H9 (cell line): ENCODE results near the gene NHERF2. TPM values are rescaled to one million over a fixed set of nuclear protein-coding genes. Genes with fewer than 3 reads are reported as not detected.

Source experiments
- DNase-seq: peaks from one replicate; pipeline ENCODE4 v3.0.0-alpha.2; 2017
- H2AFZ ChIP-seq: one replicate; pipeline ENCODE4 v1.6.1; 2013; ENCODE audit warnings: mild to moderate bottlenecking, low read length, control low read depth, moderate library complexity
- H2AK5ac ChIP-seq: 2 replicates; pipeline ENCODE4 v1.6.1; 2013; ENCODE audit warnings: low read length, control low read depth, mixed read lengths; ENCODE audit not compliant: insufficient read length
- H2BK120ac ChIP-seq: one replicate; pipeline ENCODE4 v1.6.1; 2013; ENCODE audit warnings: low read depth, mild to moderate bottlenecking, low read length, control low read depth, inconsistent platforms; ENCODE audit not compliant: poor library complexity, severe bottlenecking
- H2BK12ac ChIP-seq: 2 replicates; pipeline ENCODE4 v1.6.1; 2013; ENCODE audit warnings: low read length, control low read depth, mixed read lengths, low read depth; ENCODE audit not compliant: insufficient read length
- H2BK15ac ChIP-seq: 2 replicates; pipeline ENCODE4 v1.6.1; 2013; ENCODE audit warnings: low read depth, low read length, control low read depth
- H2BK20ac ChIP-seq: one replicate; pipeline ENCODE4 v1.6.1; 2013; ENCODE audit warnings: low read depth, mild to moderate bottlenecking, low read length, control low read depth, inconsistent platforms; ENCODE audit not compliant: poor library complexity, severe bottlenecking
- H2BK5ac ChIP-seq: 2 replicates; pipeline ENCODE4 v1.6.1; 2013; ENCODE audit warnings: low read length, control low read depth, mixed read lengths; ENCODE audit not compliant: insufficient read length
- H3K14ac ChIP-seq: 2 replicates; pipeline ENCODE4 v1.6.1; 2013; ENCODE audit warnings: low read length, control low read depth; ENCODE audit not compliant: insufficient read depth
- H3K18ac ChIP-seq: 2 replicates; pipeline ENCODE4 v1.6.1; 2013; ENCODE audit warnings: low read depth, mild to moderate bottlenecking, mixed read lengths, low read length, control low read depth; ENCODE audit not compliant: insufficient read length
- H3K23ac ChIP-seq: 2 replicates; pipeline ENCODE4 v1.6.1; 2013; ENCODE audit warnings: low read length, control low read depth, mixed read lengths, low read depth; ENCODE audit not compliant: insufficient read length
- H3K23me2 ChIP-seq: 2 replicates; pipeline ENCODE4 v1.6.1; 2013; ENCODE audit warnings: low read depth, mild to moderate bottlenecking, mixed read lengths, low read length, control low read depth; ENCODE audit not compliant: insufficient read length, poor library complexity, severe bottlenecking
- H3K27ac ChIP-seq: 2 replicates; pipeline ENCODE4 v1.5.1; 2013; ENCODE audit warnings: low read length, control low read depth, mixed read lengths, low read depth; ENCODE audit not compliant: insufficient read length
- H3K27me3 ChIP-seq: 2 replicates; pipeline ENCODE4 v1.6.1; 2013; ENCODE audit warnings: low read length, control low read depth, inconsistent platforms; ENCODE audit not compliant: insufficient read depth
- H3K4ac ChIP-seq: 2 replicates; pipeline ENCODE4 v1.6.1; 2013; ENCODE audit warnings: low read depth, mild to moderate bottlenecking, control low read depth, inconsistent platforms, low read length, moderate library complexity
- H3K4me1 ChIP-seq: 2 replicates; pipeline ENCODE4 v1.6.1; 2013; ENCODE audit warnings: low read length, control low read depth, inconsistent platforms; ENCODE audit not compliant: insufficient read depth
- H3K4me2 ChIP-seq: 2 replicates; pipeline ENCODE4 v1.6.1; 2013; ENCODE audit warnings: low read length, control low read depth, mixed read lengths; ENCODE audit not compliant: insufficient read length, insufficient read depth
- H3K56ac ChIP-seq: 2 replicates; pipeline ENCODE4 v1.6.1; 2013; ENCODE audit warnings: low read depth, mild to moderate bottlenecking, mixed read lengths, low read length, control low read depth; ENCODE audit not compliant: insufficient read length
- H3K79me1 ChIP-seq: 2 replicates; pipeline ENCODE4 v1.6.1; 2013; ENCODE audit warnings: low read depth, mild to moderate bottlenecking, moderate library complexity, low read length, control low read depth, inconsistent platforms; ENCODE audit not compliant: insufficient read depth, poor library complexity, severe bottlenecking
- H3K79me2 ChIP-seq: 2 replicates; pipeline ENCODE4 v1.6.1; 2013; ENCODE audit warnings: low read length, control low read depth, inconsistent platforms; ENCODE audit not compliant: insufficient read depth
- H3K9ac ChIP-seq: 2 replicates; pipeline ENCODE4 v1.6.1; 2013; ENCODE audit warnings: low read length, control low read depth, mixed read lengths; ENCODE audit not compliant: insufficient read length; ENCODE audit errors: extremely low read depth
- H3K9me3 ChIP-seq: one replicate; pipeline ENCODE4 v1.6.1; 2013; ENCODE audit warnings: low read depth, low read length, inconsistent platforms; ENCODE audit not compliant: control insufficient read depth
- H3T11ph ChIP-seq: one replicate; pipeline ENCODE4 v1.6.1; 2013; ENCODE audit warnings: mild to moderate bottlenecking, low read length, control low read depth, inconsistent platforms
- H4K20me1 ChIP-seq: one replicate; pipeline ENCODE4 v1.6.1; 2013; ENCODE audit not compliant: control insufficient read depth, insufficient read length, insufficient read depth
- H4K5ac ChIP-seq: 2 replicates; pipeline ENCODE4 v1.6.1; 2013; ENCODE audit warnings: low read depth, mild to moderate bottlenecking, mixed read lengths, low read length, control low read depth; ENCODE audit not compliant: insufficient read length
- H4K8ac ChIP-seq: replicated peaks from 2 replicates; pipeline ENCODE4 v1.6.1; 2013; ENCODE audit warnings: low read length, control low read depth, mixed read lengths, low read depth; ENCODE audit not compliant: insufficient read length
- H4K91ac ChIP-seq: 2 replicates; pipeline ENCODE4 v1.6.1; 2013; ENCODE audit warnings: low read depth, mild to moderate bottlenecking, moderate library complexity, mixed read lengths, low read length, control low read depth; ENCODE audit not compliant: insufficient read length
- H3K27ac Mint-ChIP-seq, 3 experiments: 2 replicates in 2 of 3; 3 replicates in 1 of 3; pipeline ENCODE4 v1.8.0; 2020 to 2021; ENCODE audit warnings: mixed read lengths in 3 of 3, mild to moderate bottlenecking in 1 of 3, moderate library complexity in 1 of 3
- H3K27me3 Mint-ChIP-seq: 2 replicates; pipeline ENCODE4 v1.8.0; 2021; ENCODE audit warnings: low read depth, mild to moderate bottlenecking, moderate library complexity, mixed read lengths
- H3K36me3 Mint-ChIP-seq, 3 experiments: 2 replicates in 2 of 3; 3 replicates in 1 of 3; pipeline ENCODE4 v1.8.0; 2020 to 2021; ENCODE audit warnings: low read depth in 3 of 3, mixed read lengths in 3 of 3; ENCODE audit not compliant: insufficient read depth in 1 of 3
- H3K4me1 Mint-ChIP-seq, 2 experiments: 2 replicates each; pipeline ENCODE4 v1.8.0; 2020; ENCODE audit warnings: mixed read lengths in 2 of 2
- H3K4me3 Mint-ChIP-seq, 2 experiments: 2 replicates in 1 of 2; 3 replicates in 1 of 2; pipeline ENCODE4 v1.8.0; 2020 to 2021; ENCODE audit warnings: mild to moderate bottlenecking in 2 of 2, mixed read lengths in 2 of 2, moderate library complexity in 1 of 2
- H3K9me3 Mint-ChIP-seq, 2 experiments: 2 replicates in 1 of 2; 3 replicates in 1 of 2; pipeline ENCODE4 v1.8.0; 2020; ENCODE audit warnings: mild to moderate bottlenecking in 2 of 2, mixed read lengths in 2 of 2, moderate library complexity in 1 of 2
- CTCF ChIP-seq: fragments of 200-600 bp; sonication (generic); conservative IDR thresholded peaks from 3 replicates; pipeline ENCODE4 v1.8.0; 2021; ENCODE audit warnings: antibody characterized with exemption, mild to moderate bottlenecking
- WGBS: extraction: QIAGEN DNeasy Blood & Tissue Kit; methylation state at CpG from one replicate; pipeline ENCODE4 v1.1.7; 2013; ENCODE audit warnings: missing lambda C conversion rate, low lambda C conversion rate, mixed read lengths; ENCODE audit not compliant: insufficient read length; ENCODE audit errors: extremely low coverage; 5-methylcytosine and 5-hydroxymethylcytosine counted together
- total RNA-seq: library from RNA; stranded (reverse); gene quantifications from 2 replicates; pipeline ENCODE4 v1.2.1, GENCODE V29; 2021

Gene NHERF2
- total RNA-seq, 1 experiment from 2014 or later: 15.3 TPM

GRCh38 chr16:2042171-2042985 lies 15.7 kb downstream of the NHERF2 start:
- H3K9ac ChIP-seq: no peak overlapping the region
- no peak overlapping the region for H3K27ac ChIP-seq
- no peak overlapping the region for H2AK5ac ChIP-seq
- Mint-ChIP-seq H3K4me1 (peaks cover 8 to 19% of the 10 kb centered on the region in 2 experiments), H3K4me3 (no peak overlapping the region), H3K36me3 (peaks cover 2 to 5% (median 4%) of the 10 kb centered on the region in 3 experiments; a peak in 5 of 7 replicates), H3K27ac (no peak overlapping the region), H3K27me3 (no peaks in the 10 kb centered on the region), H3K9me3 (no peaks in the 10 kb centered on the region)
- H2BK12ac ChIP-seq: no peak overlapping the region
- H3K23ac ChIP-seq: no peak overlapping the region
- no peak overlapping the region for H4K5ac ChIP-seq
- H3K4ac ChIP-seq: no peak overlapping the region
- no peak overlapping the region for H3K56ac ChIP-seq
- no peaks in the 10 kb centered on the region for H3K4me1 ChIP-seq
- no peak overlapping the region for H2BK20ac ChIP-seq
- H2AFZ ChIP-seq: no peak overlapping the region
- TF ChIP-seq CTCF: no peak
- H2BK5ac ChIP-seq: no peak overlapping the region
- no peak overlapping the region for H3K14ac ChIP-seq
- no peak overlapping the region for H3K18ac ChIP-seq
- no CpG with 5 or more reads among the region's 22 CpGs for WGBS
- H3K4me2 ChIP-seq: no peak overlapping the region
- no peaks in the 10 kb centered on the region for H3K79me2 ChIP-seq
- no peak overlapping the region; the same call in 1 of the 2 replicates for H2BK15ac ChIP-seq
- H3T11ph ChIP-seq: no peak overlapping the region
- peaks cover 5% of the 10 kb centered on the region for H3K23me2 ChIP-seq
- no peak for DNase-seq
- no peak overlapping the region for H2BK120ac ChIP-seq
- H4K91ac ChIP-seq: no peak overlapping the region
- H4K8ac ChIP-seq: no peak overlapping the region
- H3K27me3 ChIP-seq: no peaks in the 10 kb centered on the region
- H4K20me1 ChIP-seq: no peaks in the 10 kb centered on the region
- H3K79me1 ChIP-seq: no peaks in the 10 kb centered on the region
- H3K9me3 ChIP-seq: no peaks in the 10 kb centered on the region
